Adrenal gland (tissue), 5 donors: ENCODE results near the gene MKNK1.
A peak's percentile ranks its signal among the peaks of the same experiment; 100 is the strongest.

Experiments
- CTCF ChIP-seq, 6 experiments: fragments of 450-650 bp in 4 of 6; fragments of 200-600 bp in 2 of 6; sonication (generic) in 1 of 6; IDR thresholded peaks; 1 replicate in 5 of 6; 2 replicates in 1 of 6; pipeline versions ENCODE4 v1.5.1 to v1.8.0; 2016 to 2021; ENCODE audit warnings: antibody characterized with exemption in 6 of 6, mild to moderate bottlenecking in 2 of 6, moderate library complexity in 1 of 6
- POLR2A ChIP-seq, 2 donors: fragments of 450-650 bp; IDR thresholded peaks; one replicate each; pipeline ENCODE4 v1.6.1; 2017; ENCODE audit warnings: antibody characterized with exemption in 2 of 2, mild to moderate bottlenecking in 2 of 2, moderate library complexity in 1 of 2
- donor health status: DM: no; HTN: no; CAD: no.

GRCh38 chr1:46616277-46617107 is 12.4 kb upstream of the MKNK1 start, which contains the start of gene MOB3C:
- peak in 1 of 6 experiments; percentile 12 for TF ChIP-seq CTCF (IDR thresholded peaks at IDR 0.05)
- peak; percentile 67 to 82 for TF ChIP-seq POLR2A (IDR thresholded peaks at IDR 0.05)
